ENCODE data around the gene PXK.

The PXK gene

GRCh38 chr3:58384381-58385090, 51.8 kb downstream of the PXK start:
- DNase-seq (ENCODE audit: low read depth): no peak

DNA sequence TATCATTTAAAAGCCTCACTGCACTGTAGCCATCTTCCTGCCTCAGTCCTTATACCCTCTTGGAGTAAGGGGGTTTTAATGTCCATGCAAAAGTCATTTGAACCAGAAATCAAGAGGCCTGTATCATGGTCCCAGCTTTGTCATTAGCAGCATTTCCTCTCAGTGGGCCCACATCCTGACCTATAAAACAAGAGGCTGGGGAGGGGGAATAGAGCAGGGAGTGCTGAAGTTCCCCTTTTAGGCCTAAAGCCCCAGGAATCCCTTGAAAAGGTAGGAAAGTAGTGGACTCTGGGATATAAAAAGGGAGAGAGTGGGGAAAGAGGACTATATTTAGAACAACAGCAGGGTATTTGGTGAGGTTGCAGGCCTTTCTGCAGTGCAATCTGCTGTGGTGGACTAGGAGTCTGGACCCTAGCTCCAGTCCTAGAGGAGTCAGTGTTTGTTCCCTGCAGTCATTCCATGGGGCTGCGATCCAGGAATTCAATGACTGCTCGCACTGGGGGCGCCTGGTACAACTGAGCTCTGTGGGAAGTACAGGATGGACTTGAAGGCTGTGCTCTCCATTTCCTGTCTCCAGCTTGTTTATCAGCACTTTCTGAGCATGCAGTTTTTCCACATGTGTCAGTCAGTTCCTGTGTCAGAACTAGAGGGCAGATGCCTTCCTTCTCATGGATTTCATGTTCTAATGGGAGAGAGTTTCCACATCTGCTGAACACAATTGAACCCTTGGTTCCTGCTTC, 54.1 kb downstream of the PXK start:
- peak; percentile 69 for DNase-seq (ENCODE audit: low read depth)

- no peak for DNase-seq (ENCODE audit: low read depth)
Observed at GRCh38 chr3:58387650-58388546, 55.2 kb downstream of the PXK start.

DNA sequence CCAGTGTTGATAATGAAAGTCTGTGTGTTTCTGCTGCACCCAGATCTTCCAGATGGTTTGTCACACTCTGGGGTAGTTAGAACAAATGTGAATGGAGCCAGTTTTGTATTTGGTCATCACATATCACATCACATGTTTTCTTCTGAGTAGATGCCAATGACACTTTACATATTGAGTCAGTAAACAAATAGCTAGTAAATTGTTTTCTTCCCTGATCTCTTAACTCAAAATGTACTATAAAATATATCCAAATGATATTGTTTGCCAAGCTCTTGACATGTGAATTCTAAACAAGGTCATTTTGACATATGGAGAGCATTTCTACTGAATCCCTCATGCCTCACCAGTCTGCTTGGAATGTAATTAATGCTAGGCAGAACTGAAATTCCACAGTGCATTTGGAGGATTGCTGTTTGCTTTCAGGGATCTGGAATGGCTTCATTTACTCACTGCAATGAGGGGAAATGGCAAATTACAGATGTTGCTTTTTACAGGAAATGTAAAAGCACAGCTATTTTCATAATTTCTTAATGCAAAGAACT, 55.9 kb downstream of the PXK start:
- DNase-seq (ENCODE audit: low read depth): peak; percentile 93

- DNase-seq (ENCODE audit: low read depth): no peak
Observed at GRCh38 chr3:58391156-58391865, 58.6 kb downstream of the PXK start.

DNA sequence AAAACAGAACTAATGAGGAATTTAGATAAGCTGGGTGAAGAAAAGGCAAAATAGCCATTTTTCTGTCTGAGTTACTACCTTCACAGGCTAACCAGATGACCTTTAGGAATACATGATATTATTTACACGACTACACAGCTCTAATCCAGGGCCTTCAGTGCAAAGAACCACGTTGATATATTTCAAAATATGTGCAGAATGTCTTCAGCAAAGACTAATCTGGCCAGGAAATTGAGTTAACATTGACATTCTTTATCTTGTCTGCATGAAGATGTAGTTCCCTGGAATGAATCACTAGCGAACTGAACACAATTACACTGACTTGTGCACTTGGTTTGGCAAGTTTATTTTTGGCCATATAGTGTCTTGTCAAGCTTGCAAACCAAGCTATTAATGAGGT, 59.5 kb downstream of the PXK start:
- no peak for DNase-seq (ENCODE audit: low read depth)

DNA sequence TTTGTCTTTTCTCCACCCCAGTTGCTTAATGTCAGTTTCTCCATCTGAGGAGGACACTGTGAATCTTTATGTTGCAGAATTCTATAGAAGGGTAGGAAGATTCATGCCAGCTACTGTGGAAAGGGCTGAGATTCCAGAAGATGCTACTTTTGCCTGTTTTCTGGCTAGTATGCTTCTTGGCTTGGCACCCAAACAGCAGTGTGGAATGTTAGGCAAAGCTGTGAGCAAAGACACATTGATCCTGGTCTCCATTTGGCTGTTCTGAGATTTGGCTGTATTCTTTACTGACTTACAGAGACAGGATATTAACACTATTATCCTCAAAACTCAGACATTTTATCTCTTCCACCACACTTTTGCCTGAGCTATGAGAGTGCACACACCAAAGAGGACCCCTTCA, 61.6 kb downstream of the PXK start:
- DNase-seq (ENCODE audit: low read depth): no peak

- DNase-seq (ENCODE audit: low read depth): no peak
Observed at GRCh38 chr3:58398669-58399333, 66.1 kb downstream of the PXK start.

DNA sequence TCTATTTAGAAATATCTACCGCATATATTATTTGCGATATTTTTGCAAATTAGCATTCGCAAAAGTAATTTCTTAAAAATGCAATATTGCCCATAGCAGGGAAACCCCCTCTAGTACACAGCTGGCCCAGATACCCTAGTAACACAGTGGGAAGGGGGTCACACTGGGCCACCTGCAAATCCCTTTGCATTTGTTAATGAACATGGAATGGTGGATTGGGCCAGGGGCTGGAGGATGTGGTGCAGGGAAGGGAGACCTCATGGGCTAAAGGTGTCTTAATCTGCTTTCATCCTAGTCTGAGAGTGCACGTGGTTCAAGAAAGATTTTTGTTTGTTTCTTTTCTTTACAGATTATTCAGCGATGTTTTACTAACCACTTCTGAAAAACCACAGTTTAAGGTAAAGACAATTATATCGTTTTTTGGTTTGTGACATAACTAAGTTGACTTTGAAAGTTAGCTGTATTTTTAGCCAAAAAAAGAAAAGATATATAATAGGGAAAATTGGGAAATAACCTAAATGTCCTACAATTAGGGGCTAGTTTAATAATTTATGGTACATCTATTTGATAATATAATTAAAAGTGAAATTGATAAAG, 70.9 kb downstream of the PXK start:
- DNase-seq (ENCODE audit: low read depth): no peak

DNA sequence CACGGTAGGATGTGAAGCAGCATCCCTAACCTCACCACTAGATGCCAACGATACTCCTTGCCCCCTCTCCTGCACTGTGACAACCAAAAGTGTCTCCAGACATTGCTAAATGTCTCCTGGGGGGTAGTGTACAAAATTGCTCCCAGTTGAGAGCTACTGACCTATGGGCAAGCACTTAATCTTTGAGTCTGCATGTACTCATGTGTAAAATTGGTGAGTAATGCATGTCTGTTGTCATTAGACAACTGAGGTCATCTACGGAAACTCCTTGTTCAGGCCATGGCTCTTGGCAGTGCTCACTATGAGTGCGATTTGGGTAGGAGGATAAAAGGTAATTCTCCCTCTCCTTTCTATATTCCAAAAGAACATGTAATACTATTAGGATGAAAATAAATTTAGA, 71.7 kb downstream of the PXK start:
- DNase-seq (ENCODE audit: low read depth): no peak

DNA sequence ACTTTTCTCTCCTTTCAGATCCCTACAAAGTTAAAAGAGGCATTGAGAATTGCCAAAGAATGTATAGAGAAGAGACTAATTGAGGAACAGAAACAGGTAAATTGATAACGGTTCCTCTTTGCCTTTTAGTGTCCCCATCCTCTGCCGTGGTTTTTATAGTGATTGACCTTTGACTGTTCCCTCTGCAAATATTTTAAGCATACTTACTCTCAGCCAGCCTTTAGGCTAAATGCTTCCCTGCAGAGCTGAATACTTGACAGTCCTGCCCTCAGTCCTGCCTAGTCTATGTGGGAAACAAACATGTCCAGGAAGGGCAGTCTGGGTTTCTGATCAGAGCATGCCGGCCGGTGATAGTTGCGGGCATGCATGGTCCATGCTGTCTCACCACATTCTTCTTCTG, 76.2 kb downstream of the PXK start:
- DNase-seq (ENCODE audit: low read depth): no peak

- no peak for DNase-seq (ENCODE audit: low read depth)
Observed at GRCh38 chr3:58409663-58410062, 77.0 kb downstream of the PXK start.

DNA sequence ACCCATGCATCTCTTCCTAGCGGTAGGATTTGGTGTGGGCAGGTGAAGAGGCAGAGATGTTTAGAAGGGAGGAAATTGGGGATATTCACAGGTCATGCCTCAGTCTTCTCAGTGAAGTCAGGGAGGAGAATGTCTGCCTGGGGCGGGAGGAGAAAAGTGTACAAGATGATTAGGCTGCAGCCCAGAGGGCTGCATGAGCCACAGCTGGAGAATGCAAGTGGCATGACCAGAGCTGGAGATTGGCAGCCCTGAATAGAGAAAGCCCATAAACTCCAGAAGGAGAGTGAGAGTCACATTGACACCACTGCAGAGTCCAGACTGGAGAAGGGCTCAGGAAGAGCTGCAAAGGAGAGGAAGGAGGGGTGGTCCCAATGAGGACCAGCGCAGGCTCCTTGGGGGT, 78.3 kb downstream of the PXK start:
- DNase-seq (ENCODE audit: low read depth): no peak

DNA sequence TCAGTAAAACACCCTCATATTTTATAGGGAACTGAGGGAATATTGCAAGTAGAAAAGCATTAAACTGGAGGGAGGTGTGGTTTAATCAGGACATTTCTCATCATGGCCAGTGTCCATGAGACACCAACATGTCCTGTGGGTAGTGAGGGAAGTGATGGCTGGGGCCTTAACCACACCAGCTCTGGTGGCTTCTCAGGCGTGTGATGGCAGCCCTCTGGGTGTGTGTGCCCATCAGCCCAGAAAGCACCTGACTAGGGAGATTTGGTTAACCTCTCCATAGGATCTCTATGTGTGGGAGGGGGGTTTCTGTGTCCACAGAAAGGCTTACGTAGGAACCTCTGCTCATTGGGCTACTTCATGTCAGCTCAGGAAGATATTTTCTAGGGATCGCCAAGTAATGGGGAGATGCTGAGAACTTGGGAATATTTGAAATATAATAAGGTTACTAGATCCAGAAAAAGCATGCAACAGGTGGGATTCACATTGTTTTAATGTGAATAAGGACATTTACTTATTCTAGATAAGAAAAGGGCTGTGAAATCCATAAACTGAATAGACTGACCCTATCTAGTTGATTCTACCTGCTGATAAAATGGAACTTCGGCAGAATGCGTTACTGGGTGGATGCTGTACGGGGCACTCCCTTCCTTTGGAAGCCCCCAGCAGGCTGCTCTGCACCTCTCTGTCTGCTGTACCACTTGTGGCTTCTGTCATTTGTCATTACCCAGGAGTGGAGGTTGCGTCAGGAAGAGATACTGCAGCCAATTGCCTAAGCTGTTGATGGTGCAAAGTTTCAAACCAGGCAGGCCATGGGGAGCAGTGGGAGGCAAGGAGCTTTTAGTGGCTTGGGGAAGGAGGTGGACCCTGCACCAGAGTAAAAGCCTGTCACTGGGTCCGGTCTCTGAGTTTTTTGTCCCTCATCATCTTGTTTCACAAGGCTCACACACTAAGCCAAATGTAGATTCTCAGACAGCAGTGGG, 79.4 kb downstream of the PXK start:
- DNase-seq (ENCODE audit: low read depth): no peak

DNA sequence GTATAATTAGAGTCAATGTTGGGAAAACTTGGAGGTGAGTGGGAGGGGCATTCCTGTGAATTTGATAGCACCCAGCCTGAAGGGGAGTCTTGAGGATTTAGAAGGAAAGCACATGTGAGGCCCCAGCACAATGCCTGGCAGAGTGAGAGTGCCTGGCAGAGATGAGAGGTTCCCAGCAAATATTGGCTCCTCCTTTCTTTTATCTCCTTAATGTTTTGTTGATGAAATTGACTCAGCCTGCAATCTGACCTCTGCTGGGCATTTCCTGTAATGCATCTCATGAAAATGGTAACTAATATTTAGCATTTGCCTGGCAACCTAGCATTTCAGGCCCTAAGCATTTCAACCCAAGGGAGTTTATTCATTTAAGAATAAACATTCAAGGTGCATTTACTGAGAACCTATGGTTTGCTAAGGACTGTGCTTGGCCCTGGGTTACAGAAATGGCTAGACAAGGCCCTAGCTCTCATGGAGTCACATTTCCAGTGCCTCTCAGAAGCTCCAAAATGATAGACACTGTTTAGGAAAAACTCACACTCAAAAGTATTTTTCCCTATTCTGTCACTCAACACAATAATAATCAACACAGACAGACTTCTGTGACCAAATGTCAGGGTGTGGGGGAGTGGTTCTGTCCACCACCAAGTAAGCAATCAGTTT, 82.0 kb downstream of the PXK start:
- no peak for DNase-seq (ENCODE audit: low read depth)

- DNase-seq (ENCODE audit: low read depth): no peak
Observed at GRCh38 chr3:58416191-58416590, 83.5 kb downstream of the PXK start.

DNA sequence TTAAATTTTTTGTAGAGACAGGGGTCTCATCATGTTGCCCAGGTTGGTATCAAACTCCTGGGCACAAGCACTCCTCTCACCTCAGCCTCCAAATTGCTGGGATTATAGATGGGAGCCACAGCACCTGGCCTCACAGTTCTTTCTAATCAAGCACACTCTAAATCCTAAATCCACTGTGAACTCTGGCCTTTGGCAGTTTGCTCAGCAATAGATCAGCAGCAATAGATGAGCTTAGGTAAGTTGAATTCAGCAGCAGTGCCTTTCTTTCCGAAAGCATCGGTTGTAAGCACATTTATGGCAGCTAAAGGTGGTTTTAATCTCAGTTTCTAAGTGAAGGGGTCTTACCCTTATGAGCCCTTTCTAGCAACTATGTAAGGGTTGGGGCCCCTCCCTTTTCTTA, 84.4 kb downstream of the PXK start:
- no peak for DNase-seq (ENCODE audit: low read depth)

- DNase-seq (ENCODE audit: low read depth): no peak
Observed at GRCh38 chr3:58418227-58418626, 85.5 kb downstream of the PXK start.

All from GM04504 (cell line).